GM15510 (cell line): Measurements from ENCODE around the gene CD164.

Source experiments
- POLR2A ChIP-seq: IDR thresholded peaks from 3 replicates; pipeline ENCODE4 v1.6.1; 2011; ENCODE audit warnings: borderline replicate concordance; ENCODE audit not compliant: insufficient read length; ENCODE audit errors: extremely low read depth

CD164 gene

GRCh38 chr6:109388265-109388664 lies 6.0 kb upstream of the CD164 start:
- no peak for TF ChIP-seq POLR2A

GRCh38 chr6:109383438-109383940 lies 1.2 kb upstream of the CD164 start:
- no peak for TF ChIP-seq POLR2A

GRCh38 chr6:109382576-109383437 lies 540 bp upstream of the CD164 start:
- TF ChIP-seq POLR2A: peak; percentile 34

GRCh38 chr6:109381061-109381746 lies 1.1 kb downstream of the CD164 start:
- no peak for TF ChIP-seq POLR2A

- TF ChIP-seq POLR2A: no peak
Measured at GRCh38 chr6:109379711-109380110, 2.6 kb downstream of the CD164 start.

GRCh38 chr6:109377717-109378116 lies 4.5 kb downstream of the CD164 start:
- no peak for TF ChIP-seq POLR2A

- no peak for TF ChIP-seq POLR2A
Measured at GRCh38 chr6:109374326-109374892, 7.9 kb downstream of the CD164 start.

- TF ChIP-seq POLR2A: no peak
Measured at GRCh38 chr6:109373762-109374161, 8.5 kb downstream of the CD164 start.

GRCh38 chr6:109373331-109373730 lies 8.9 kb downstream of the CD164 start:
- no peak for TF ChIP-seq POLR2A

- TF ChIP-seq POLR2A: no peak
Measured at GRCh38 chr6:109372130-109372529, 10.1 kb downstream of the CD164 start.

- no peak for TF ChIP-seq POLR2A
Measured at GRCh38 chr6:109370792-109371191, 11.5 kb downstream of the CD164 start.

- no peak for TF ChIP-seq POLR2A
Measured at GRCh38 chr6:109370336-109370735, 11.9 kb downstream of the CD164 start.

- no peak for TF ChIP-seq POLR2A
Measured at GRCh38 chr6:109369728-109370127, 12.5 kb downstream of the CD164 start.

- no peak for TF ChIP-seq POLR2A
Measured at GRCh38 chr6:109363753-109364152, 18.5 kb downstream of the CD164 start.
